ENCODE results near the gene CAND2.

DNA sequence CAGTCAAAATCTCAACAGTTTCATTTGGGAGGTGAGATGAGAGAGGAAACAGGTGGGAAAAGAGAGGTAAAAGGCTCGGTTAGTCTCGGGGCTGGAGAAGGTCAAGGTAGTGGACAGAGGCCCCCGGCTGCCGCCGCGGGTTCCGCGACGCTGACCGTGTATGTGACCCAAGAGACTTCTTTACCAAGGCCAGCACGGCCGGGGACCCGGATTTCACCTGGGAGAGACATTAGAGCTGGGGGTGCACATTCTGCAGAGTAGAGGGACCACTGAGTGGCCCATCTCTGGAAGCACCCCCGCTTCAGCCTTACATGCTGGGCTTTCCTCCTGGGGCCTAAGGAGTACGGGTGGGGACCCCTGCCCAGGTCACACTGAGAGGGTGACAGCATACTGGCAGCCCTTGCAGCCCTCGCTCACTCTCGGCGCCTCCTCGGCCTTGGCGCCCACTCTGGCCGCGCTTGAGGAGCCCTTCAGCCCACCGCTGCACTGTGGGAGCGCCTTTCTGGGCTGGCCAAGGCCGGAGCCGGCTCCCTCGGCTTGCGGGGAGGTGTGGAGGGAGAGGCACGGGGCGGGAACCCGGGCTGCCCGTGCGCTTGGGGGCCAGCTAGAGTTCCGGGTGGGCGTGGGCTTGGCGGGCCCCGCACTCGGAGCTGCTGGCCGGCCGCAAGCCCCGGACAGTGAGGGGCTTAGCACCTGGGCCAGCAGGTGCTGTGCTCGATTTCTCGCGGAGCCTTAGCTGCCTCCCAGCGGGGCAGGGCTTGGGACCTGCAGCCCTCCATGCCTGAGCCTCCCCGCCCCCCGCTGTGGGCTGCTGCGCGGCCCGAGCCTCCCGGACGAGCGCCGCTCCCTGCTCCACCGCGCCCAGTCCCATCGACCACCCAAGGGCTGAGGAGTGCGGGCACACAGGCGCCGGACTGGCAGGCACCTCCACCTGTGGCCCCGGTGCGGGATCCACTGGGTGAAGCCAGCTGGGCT, 86.1 kb downstream of the CAND2 start:
- TF ChIP-seq, protein P1, sequence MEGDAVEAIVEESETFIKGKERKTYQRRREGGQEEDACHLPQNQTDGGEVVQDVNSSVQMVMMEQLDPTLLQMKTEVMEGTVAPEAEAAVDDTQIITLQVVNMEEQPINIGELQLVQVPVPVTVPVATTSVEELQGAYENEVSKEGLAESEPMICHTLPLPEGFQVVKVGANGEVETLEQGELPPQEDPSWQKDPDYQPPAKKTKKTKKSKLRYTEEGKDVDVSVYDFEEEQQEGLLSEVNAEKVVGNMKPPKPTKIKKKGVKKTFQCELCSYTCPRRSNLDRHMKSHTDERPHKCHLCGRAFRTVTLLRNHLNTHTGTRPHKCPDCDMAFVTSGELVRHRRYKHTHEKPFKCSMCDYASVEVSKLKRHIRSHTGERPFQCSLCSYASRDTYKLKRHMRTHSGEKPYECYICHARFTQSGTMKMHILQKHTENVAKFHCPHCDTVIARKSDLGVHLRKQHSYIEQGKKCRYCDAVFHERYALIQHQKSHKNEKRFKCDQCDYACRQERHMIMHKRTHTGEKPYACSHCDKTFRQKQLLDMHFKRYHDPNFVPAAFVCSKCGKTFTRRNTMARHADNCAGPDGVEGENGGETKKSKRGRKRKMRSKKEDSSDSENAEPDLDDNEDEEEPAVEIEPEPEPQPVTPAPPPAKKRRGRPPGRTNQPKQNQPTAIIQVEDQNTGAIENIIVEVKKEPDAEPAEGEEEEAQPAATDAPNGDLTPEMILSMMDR (IDR thresholded peaks at IDR 0.05) = no peak
- TF ChIP-seq POLR2A (IDR thresholded peaks at IDR 0.05) = no peak
- TF ChIP-seq EP300 (IDR thresholded peaks at IDR 0.05) = no peak
